NCI-H146 treated with DMSO at 0.1 percent for 48 hours (cell line): ENCODE measurements around the gene FARP2.
"Not testable (repeated sequence)": the region's sequence is repeated elsewhere in the genome, so short reads cannot be mapped to it uniquely, and the experiment has no call there.

Experiments
- DNase-seq: peaks from one replicate; lab custom pipeline; 2025; ENCODE audit not compliant: unreplicated experiment; lab: John Stamatoyannopoulos, UW

The FARP2 gene

DNA sequence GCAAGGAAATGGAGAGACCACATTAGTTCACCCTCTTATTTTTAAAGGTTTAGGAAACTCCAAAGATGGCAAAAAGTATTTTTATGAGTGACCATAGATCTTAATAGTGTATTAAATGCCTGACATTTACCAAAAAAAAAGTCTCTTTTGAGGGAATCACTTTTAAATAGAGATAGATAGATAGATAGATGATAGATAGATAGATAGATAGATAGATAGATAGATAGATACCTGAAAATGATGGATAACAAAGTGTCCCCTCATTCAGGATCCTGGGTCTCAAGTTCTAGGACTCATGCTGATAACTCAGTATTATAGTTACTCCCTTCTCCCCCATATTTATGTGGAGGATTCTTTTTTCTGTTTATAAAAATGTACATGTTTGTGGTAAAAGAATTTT is 52.8 kb downstream of the FARP2 start:
- DNase-seq = no peak

DNA sequence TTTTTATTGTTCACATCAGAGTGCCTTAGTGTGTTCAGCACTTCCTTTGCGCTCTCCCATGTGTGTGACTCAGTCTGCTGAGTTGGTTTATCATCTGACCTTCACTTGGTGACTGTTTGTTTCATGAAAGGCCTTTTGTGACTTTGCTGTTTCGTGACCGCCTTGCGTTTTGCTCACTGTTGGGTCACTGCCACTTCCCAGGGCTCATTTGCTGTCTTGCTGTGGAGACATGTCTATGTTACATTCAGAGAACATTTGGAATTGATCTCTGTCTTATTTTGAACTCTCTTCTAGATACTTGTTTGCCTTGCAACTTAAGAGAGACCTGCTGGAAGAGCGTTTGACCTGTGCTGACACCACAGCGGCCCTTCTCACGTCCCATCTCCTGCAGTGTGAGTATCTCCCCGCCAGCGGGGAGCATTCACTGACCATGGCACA is 54.7 kb downstream of the FARP2 start:
- DNase-seq = no peak

DNA sequence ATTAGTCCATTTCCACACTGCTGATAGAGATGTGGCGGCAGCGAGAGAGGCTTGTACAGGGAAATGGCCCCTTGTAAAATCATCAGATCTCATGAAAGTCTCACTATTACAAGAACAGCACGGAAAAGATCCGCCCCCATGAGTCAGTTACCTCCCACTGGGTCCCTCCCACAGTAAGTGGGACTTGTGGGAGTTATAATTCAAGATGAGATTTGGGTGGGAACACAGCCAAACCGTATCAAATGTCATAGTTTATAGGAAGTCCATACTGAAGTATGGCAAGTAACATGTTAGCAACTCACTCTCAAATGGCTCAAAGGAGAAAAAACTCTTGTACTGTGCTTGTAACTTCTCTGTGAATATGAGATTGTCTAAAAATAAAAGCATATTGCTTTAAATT is 56.1 kb downstream of the FARP2 start:
- DNase-seq = no peak

DNA sequence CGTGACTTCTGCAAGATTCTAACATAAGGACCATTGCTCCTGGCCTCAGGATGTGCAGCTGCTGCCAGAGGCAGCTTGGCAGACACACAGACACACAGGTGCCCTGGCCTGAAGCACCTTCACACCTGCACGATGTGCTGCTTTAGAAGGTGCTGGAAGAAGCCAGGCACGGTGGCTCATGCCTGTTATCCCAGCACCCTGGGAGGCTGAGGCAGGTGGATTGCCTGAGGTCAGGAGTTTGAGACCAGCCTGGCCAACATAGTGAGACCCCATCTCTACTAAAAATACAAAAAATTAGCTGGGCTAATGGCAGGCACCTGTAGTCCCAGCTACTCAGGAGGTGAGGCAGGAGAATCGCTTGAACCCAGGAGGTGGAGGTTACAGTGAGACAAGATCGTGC is 57.4 kb downstream of the FARP2 start:
- not testable (repeated sequence) for DNase-seq

DNA sequence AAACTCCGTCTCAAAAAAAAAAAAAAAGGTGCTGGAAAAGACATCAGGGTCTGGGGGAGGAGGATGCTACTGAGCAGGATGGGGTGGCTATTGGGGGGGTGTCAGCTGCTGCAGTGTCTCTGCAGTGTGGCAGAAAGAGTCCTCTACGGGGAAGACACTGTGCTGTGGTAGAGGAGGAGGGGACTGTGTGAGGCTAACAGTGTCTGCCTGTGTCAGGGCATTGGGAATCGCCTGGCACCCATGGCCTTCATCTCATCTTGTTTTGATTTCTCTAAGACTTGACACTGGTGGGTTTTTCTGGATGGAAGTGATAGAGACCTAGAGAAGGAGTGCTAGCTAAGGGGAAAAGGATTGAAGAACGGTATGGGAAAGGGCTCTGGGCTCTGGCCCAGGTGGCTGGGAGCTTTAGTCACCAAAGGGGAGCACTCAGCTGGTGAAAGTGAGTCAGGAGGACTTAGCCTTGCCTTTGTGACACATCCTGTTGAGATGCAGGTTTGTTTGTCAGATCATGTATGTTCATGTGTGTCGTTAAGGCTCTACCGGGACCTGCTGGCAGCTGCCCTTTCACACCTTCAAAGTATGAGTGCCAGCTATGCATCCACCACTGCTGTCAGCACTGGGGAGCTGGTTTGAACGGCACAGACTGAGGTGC is 58.0 kb downstream of the FARP2 start:
- DNase-seq = no peak

DNA sequence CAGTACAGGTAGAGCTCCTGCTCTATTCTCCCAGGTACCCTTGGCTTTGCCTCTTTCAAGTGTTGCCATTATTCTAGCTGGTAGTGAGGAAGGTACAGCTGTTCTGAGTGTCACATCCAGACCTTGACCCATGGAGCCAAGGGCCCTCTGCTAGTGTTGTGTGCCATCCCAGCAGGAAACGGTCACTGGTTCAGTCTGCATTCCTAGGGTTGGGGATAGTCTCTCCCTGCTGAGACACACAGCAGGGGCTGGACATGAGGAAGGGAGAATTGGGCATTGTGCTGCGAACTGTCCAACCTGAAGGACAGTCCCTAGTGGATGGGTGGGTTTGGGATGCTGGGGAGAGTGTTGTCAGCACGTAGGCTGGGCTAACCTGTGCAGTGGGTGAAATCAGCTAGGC is 59.1 kb downstream of the FARP2 start:
- no peak for DNase-seq

DNA sequence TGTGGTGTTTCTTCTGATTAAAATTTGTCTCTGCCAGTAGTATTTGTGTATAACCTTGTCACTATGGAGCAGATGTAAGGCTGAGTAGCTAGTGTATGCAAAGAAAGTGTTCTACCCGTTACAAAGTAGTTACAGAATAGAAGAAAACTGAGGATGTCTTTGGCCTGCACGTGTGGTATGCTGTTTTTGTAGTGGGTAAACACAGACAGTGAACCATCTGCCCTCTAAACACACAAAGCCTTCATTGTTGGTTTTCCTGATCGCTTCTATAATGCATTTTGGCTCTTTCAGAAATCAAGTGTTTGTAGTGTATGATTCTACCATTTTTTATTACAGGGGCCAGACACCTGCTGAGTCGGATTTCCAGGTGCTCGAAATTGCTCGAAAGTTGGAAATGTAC is 61.5 kb downstream of the FARP2 start:
- peak; percentile 87 for DNase-seq

DNA sequence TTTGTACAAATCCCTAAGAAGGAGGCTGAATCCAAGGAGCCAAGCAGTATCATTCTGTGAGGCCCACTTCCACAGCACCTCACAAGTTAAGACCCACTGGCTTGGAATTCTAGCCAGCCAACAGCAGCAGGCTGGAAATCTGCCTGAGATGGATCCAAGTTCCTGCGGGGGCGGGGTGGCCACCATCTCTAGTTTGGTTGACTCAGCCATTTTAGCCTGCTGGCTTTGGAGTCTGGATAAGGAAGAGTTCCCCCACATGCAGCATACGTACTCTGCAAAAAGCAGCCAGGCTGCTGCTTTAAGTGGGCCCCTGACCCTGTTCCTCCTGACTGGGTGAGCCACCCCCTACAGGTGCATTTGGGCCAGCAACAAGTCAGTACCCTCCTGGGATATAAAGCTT is 65.2 kb downstream of the FARP2 start:
- DNase-seq = no peak

DNA sequence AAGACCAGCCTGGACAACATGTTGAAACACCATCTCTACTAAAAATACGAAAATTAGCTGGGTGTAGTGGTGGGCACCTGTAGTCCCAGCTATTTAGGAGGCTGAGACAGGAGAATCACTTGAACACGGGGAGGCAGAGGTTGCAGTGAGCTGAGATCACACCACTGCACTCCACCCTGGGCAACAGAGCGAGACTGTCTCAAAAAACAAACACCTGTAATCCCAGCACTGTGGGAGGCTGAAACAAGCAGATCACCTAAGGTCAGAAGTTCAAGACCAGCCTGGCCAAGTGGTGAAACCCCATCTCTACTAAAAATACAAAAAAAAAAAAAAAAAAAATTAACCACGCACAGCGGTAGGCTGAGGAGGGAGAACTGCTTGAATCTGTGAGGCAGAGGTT is 65.9 kb downstream of the FARP2 start:
- not testable (repeated sequence) for DNase-seq

DNA sequence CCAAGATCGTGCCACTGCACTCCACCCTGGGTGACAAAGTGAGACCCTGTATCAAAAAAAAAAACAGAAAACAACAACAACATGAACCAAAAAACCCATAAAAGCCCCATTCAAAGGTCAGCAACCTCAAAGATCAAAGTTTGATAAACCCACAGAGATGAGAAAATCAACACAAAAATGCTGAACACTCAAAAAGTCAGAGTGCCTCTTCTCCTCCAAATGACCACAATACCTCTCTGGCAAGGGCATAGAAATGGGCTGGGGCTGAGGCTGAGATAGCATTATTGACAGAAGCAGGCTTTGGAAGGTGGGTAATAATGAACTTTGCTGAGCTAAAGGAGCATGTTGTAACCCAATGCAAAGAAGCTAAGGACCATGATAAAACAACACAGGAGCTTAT is 66.3 kb downstream of the FARP2 start:
- DNase-seq = no peak

DNA sequence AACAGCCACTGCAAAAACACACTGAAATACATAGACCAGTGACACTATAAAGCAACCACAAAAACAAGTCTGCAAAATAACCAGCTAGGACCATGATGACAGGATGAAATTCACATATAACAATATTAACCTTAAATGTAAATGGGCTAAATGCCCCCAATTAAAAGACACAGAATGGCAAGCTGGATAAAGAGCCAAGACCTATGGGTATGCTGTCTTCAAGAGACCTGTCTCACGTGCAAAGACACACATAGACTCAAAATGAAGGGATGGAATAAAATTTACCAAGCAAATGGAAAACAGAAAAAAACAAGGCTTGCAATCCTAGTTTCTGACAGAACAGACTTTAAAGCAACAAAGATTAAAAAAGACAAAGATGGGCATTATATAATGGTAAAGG is 67.4 kb downstream of the FARP2 start:
- not testable (repeated sequence) for DNase-seq

DNA sequence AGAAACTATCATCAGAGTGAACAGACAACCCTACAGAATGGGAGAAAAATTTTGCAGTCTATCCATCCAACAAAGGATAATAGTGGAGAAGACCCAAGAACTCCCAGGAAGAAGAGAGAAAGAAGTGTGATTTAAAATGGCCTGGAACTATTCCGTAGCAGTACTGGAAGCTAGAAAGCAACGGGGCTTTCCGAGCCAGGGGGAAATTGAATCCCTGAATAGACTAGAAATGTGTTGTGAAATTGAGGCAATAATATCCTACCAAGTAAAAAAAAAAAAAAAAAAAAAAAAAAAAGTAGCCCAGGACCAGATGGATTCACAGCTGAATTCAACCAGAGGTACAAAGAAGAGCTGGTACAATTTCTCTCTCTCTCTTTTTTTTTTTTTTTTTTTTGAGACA is 69.3 kb downstream of the FARP2 start:
- DNase-seq = no peak

DNA sequence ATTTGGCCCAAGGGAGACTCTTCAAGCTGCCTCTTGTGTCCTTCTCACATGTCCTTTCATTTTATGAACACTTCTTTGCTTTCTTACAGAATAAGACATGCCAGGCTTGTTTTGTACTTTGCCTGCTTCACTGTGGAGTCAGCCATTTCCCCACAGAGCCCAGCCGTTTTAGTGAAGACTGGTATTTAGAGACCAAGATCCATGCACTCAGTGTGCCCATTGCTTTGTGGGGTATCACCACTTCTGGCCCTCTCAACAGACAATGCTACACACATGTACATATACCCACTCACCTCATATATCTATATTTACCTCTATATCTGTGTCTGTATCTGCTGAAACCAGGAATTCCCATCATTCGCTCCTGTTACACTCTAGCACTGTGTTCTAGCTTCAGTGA is 74.1 kb downstream of the FARP2 start:
- DNase-seq = no peak

DNA sequence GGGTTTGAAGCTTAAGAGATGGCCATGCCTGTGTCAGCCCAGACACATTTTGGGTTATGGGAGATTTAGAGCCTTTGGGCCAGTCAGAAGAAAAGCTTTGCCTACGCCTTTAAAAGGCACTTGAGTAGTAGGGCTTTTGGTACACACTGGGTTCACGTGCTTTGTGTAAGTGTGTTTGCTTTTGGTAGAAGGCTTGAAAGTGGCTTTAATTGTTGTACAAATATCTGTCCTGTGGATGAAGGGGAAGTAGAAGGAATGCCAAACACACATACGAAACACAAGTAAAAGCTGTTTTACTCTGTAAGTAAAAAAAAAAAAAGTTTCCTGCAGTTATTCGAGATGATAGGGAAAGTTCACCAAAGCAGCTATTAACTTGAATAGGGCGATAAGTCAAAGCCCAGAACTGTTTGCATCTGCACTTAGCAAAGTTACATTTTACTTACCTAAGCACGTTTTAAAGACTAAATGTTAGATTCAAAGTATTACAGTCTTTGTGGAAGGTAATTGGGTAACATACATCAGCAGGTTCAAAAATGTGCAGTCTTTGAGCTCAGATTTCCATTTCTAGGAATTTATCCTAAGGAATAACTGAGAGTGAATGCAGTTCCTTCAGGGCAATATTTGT is 76.9 kb downstream of the FARP2 start:
- peak; percentile 33 for DNase-seq

DNA sequence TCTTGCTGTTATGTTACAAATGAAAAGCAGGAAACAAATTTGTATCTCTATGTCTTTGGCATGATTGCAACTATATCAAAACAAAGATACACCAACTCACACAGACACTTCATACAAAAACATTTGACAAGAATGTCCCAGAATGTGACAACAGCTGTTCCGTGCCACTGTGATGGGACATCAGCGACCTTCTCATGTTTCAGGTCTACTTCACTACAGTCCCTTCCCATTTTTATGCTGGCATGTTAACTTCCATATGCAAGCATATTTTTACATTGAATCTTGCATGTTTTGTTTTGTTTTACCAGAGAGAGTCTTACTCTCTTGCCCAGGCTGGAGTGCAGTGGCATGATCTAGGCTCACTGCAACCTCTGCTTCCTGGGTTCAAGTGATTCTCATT is 81.1 kb downstream of the FARP2 start:
- DNase-seq = no peak

DNA sequence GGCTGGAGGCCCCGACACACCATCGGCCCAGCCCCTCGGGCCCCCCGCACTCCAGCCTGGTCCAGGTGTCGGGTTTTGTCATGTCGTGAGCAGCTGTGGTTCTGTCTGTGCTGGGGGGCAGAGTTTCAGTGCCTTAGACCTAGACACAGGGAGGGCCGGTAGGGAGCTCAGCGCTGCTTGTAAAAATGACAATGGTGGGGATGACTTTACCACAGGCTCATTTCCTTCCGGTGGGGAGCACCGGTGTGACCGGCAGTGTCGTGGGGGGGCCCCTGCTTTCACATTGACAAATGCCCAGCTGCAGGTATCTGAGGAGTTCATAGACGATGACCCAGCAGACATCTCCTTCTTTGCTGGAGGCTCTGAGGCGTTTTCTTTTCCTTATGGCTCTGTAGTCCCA is 85.4 kb downstream of the FARP2 start:
- no peak for DNase-seq

DNA sequence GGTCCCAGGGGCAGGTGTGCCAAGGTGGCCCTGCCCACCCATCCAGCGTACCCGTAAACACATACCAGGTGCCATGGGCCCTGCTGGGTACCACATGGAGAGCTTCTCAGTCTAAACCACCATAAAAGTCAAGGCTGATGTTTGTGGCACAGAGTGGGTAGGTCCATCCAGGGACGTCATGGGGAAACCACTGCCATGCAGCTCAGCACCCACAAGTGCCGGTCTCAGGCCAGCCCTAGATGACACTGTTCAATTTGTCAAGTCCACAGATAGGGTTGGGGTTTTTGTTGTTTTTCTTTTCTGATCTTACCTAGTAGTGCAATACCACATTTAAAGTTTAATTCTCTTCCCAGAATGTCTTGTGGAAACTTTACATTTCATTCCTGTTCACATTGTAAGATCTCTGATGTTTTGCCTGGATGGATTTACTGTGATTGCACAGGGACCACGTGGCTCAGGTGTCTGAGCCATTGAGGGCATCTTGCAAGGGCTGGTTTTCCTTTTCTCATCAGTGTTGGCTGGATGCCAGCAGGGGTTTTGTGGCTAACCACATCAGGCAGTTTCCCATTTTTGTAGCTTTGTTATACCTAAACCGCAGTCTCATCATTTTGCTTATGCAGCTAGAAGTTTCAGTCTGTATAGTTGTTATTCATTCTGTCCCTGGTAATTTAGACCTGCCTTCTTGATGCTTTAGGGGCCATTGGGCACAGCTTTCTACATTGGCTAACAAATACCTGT is 87.6 kb downstream of the FARP2 start:
- no peak for DNase-seq

DNA sequence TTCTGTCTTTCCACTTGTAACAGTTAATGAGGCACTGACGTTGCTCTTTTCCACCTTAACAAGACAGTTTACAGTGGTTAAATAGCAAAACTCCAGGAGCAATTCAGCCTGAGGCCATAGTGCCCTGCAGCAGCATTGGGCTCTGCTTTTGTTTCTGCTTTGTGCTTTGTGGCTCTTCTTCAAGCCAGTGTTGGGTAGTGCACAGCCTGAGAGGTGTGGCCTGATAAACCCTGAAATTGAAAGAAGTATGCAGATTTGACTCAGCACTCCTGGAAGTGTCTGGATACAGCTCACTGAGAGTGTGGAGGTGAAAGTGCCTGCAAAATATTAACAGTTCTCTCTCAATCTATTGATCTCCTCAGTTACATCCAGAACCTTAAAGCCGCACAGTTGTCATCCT is 89.3 kb downstream of the FARP2 start:
- DNase-seq = peak; percentile 9

DNA sequence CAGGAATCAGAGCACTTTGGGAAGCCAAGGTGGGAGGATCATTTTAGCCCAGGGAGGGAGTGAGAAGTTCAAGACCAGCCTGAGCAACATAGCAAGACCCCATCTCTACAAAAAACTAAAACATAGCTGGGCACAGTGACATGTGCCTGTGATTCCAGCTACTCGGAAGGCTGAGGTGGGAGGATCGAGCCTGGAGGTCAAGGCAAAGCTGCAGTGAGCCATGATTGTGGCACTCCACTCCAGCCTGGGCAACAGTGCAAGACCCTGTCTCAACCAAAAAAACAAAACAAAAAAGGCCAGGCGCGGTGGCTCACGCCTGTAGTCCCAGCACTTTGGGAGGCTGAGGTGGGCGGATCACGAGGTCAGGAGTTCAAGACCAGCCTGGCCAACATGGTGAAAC is 94.0 kb downstream of the FARP2 start:
- DNase-seq = not testable (repeated sequence)

DNA sequence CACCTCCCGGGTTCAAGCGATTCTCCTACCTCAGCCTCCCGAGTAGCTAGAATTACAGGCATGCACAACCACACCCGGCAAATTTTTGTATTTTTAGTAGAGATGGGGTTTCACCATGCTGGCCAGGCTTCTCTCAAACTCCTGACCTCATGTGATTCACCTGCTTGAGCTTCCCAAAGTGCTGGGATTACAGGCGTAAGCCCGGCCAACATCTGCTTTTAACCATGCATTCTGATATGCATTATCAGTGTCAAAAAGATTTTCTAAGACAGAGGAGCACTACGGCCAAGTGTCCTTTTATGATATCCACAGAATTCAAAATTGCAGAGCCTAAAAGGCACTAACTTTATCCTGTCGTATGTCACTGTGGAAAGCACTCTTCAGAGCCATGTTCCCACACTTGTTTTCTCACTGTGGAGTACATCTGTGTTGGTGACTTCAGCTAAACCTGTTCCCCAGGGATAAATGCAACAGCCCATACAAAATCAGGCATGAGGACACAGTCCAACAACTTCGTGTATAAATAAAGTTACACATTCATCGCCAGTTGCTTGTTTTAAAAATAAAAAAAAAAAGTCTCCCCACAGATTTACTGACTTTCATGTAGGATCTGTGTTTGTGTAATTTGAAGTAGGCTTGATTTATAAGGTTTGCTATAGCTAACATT is 95.9 kb downstream of the FARP2 start:
- no peak for DNase-seq

DNA sequence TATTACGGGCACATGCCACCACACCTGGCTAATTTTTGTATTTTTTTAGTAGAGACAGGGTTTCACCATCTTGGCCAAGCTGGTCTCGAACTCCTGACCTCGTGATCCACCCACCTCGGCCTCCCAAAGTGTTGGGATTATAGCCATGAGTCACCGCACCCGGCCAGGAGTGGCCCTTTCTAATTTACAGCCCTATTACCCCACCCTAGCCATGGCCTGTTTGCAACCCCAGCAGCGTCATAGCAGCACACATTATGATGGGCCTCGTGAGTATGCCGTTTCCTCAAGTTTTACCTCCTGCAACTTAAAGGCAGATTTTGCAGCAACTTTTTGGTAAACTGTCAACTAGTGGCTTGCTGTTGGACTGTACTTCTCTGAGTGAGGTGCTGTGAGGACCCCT is 97.8 kb downstream of the FARP2 start:
- not testable (repeated sequence) for DNase-seq
